GM21381 (cell line): ENCODE measurements around the gene OAF.
"Not testable (repeated sequence)": the region's sequence is repeated elsewhere in the genome, so short reads cannot be mapped to it uniquely, and the experiment has no call there.

ENCODE experiments used
- ATAC-seq: cut with Tn5 transposase; IDR thresholded peaks from one replicate; pipeline ENCODE4 v1.9.1; 2021; ENCODE audit warnings: mild to moderate bottlenecking, moderate library complexity; ENCODE audit not compliant: unreplicated experiment

OAF gene

GRCh38 chr11:120238968-120239620 is 28.3 kb downstream of the OAF start:
- no peak for ATAC-seq

GRCh38 chr11:120239713-120240640 is 29.1 kb downstream of the OAF start, which contains the start of gene POU2F3:
POU2F3 (plus strand) TSS chr11:120240140; CDS start chr11:120240344, 204 bp downstream.
- no peak for ATAC-seq

GRCh38 chr11:120240866-120241265 is 30.0 kb downstream of the OAF start:
- no peak for ATAC-seq

GRCh38 chr11:120241277-120241676 is 30.4 kb downstream of the OAF start:
- ATAC-seq, result no peak

- ATAC-seq, result no peak
Measured at GRCh38 chr11:120243221-120243620, 32.4 kb downstream of the OAF start.

- no peak for ATAC-seq
Measured at GRCh38 chr11:120244476-120245365, 33.9 kb downstream of the OAF start.

GRCh38 chr11:120245434-120245833 is 34.6 kb downstream of the OAF start:
- ATAC-seq, result no peak

GRCh38 chr11:120248551-120249278 is 37.9 kb downstream of the OAF start:
- ATAC-seq, result peak; percentile 79

GRCh38 chr11:120249279-120250262 is 38.7 kb downstream of the OAF start:
- no peak for ATAC-seq

GRCh38 chr11:120253377-120253776 is 42.5 kb downstream of the OAF start:
- ATAC-seq, result not testable (repeated sequence)

- no peak for ATAC-seq
Measured at GRCh38 chr11:120254788-120255518, 44.1 kb downstream of the OAF start.

GRCh38 chr11:120255519-120255866 is 44.7 kb downstream of the OAF start:
- ATAC-seq, result no peak

- ATAC-seq, result no peak
Measured at GRCh38 chr11:120256178-120256577, 45.3 kb downstream of the OAF start.

- no peak for ATAC-seq
Measured at GRCh38 chr11:120256779-120257178, 45.9 kb downstream of the OAF start.

GRCh38 chr11:120257346-120257745 is 46.5 kb downstream of the OAF start:
- ATAC-seq, result no peak

GRCh38 chr11:120258661-120259060 is 47.8 kb downstream of the OAF start:
- ATAC-seq, result no peak

GRCh38 chr11:120259241-120259640 is 48.4 kb downstream of the OAF start:
- ATAC-seq, result no peak

- ATAC-seq, result no peak
Measured at GRCh38 chr11:120259988-120260565, 49.2 kb downstream of the OAF start.
